Keratinocyte (primary cell): ENCODE measurements around the gene PRPF8. TPM values are rescaled to one million over a fixed set of nuclear protein-coding genes. Genes with fewer than 3 reads are reported as not detected.
"Not testable (repeated sequence)": the region's sequence is repeated elsewhere in the genome, so short reads cannot be mapped to it uniquely, and the experiment has no call there.

Experiments
- DNase-seq: peaks from one replicate; pipeline ENCODE4 v3.0.0-alpha.2; 2011; ENCODE audit warnings: low read depth, missing footprints, low spot score
- FAIRE-seq: peaks from 2 replicates; lab custom pipeline; 2011; peaks lifted over from hg19 to GRCh38; lab: Jason Lieb, UNC
- H2AFZ ChIP-seq: 2 replicates; pipeline ENCODE4 v1.6.0; 2012; ENCODE audit warnings: low read length, control low read depth, inconsistent platforms; ENCODE audit not compliant: control insufficient read depth
- H3K27ac ChIP-seq: 2 replicates; pipeline ENCODE4 v1.5.1; 2011; ENCODE audit warnings: low read length; ENCODE audit not compliant: control insufficient read depth, insufficient read depth
- H3K27me3 ChIP-seq: 3 replicates; pipeline ENCODE4 v1.6.0; 2011; ENCODE audit warnings: low read length; ENCODE audit not compliant: control insufficient read depth, insufficient read depth; ENCODE audit errors: extremely low read depth
- H3K36me3 ChIP-seq, 2 experiments: 2 replicates in 1 of 2; 3 replicates in 1 of 2; pipeline ENCODE4 v1.5.1; 2011; ENCODE audit warnings: low read length in 2 of 2, mild to moderate bottlenecking in 1 of 2; ENCODE audit not compliant: control insufficient read depth in 2 of 2, insufficient read depth in 2 of 2; ENCODE audit errors: extremely low read depth in 1 of 2
- H3K4me1 ChIP-seq: 3 replicates; pipeline ENCODE4 v1.5.1; 2011; ENCODE audit warnings: low read length; ENCODE audit not compliant: control insufficient read depth, insufficient read depth; ENCODE audit errors: extremely low read depth
- H3K4me2 ChIP-seq: 3 replicates; pipeline ENCODE4 v1.6.0; 2011; ENCODE audit warnings: low read depth, low read length; ENCODE audit not compliant: control insufficient read depth, insufficient read depth; ENCODE audit errors: extremely low read depth
- H3K4me3 ChIP-seq, 3 experiments: fragments of 200-600 bp in 1 of 3; sonication (generic) in 1 of 3; 2 replicates in 2 of 3; 3 replicates in 1 of 3; pipeline ENCODE4 v1.5.1; 2011 to 2016; ENCODE audit warnings: low read length in 3 of 3, mild to moderate bottlenecking in 3 of 3, control low read depth in 2 of 3, inconsistent platforms in 1 of 3, low read depth in 1 of 3, mixed read lengths in 1 of 3, mixed run types in 1 of 3, moderate library complexity in 1 of 3; ENCODE audit not compliant: control insufficient read depth in 2 of 3, insufficient read depth in 2 of 3; ENCODE audit errors: extremely low read depth in 1 of 3
- H3K79me2 ChIP-seq: 2 replicates; pipeline ENCODE4 v1.6.0; 2012; ENCODE audit warnings: low read length; ENCODE audit not compliant: control insufficient read depth, insufficient read depth
- H3K9ac ChIP-seq: 3 replicates; pipeline ENCODE4 v1.6.0; 2011; ENCODE audit warnings: low read length; ENCODE audit not compliant: control insufficient read depth, insufficient read depth; ENCODE audit errors: extremely low read depth
- H3K9me1 ChIP-seq: 3 replicates; pipeline ENCODE4 v1.6.0; 2011; ENCODE audit warnings: low read length; ENCODE audit not compliant: control insufficient read depth, insufficient read depth; ENCODE audit errors: extremely low read depth
- H3K9me3 ChIP-seq: 2 replicates; pipeline ENCODE4 v1.5.1; 2012; ENCODE audit warnings: low read depth, low read length; ENCODE audit not compliant: control insufficient read depth
- H4K20me1 ChIP-seq: 3 replicates; pipeline ENCODE4 v1.6.0; 2011; ENCODE audit warnings: low read length; ENCODE audit not compliant: control insufficient read depth, insufficient read depth; ENCODE audit errors: extremely low read depth
- CTCF ChIP-seq, 3 experiments: IDR thresholded peaks in 1 of 3; conservative IDR thresholded peaks in 1 of 3; optimal IDR thresholded peaks in 1 of 3; 2 replicates in 2 of 3; 3 replicates in 1 of 3; pipeline versions ENCODE3 to v1.5.1; 2011; ENCODE audit warnings: low read length in 3 of 3, mild to moderate bottlenecking in 3 of 3, moderate library complexity in 2 of 3, control low read depth in 1 of 3, inconsistent platforms in 1 of 3; ENCODE audit not compliant: insufficient read depth in 2 of 3; ENCODE audit errors: extremely low read depth in 1 of 3
- EZH2 ChIP-seq: IDR thresholded peaks from one replicate; pipeline ENCODE4 v1.6.1; 2012; ENCODE audit warnings: inconsistent platforms, mild to moderate bottlenecking, low read length, moderate library complexity
- dilution Hi-C: fragments of 300-500 bp; cut with MboI; formaldehyde crosslinking; loops from one replicate; pipeline ENCODE4 v1.7.0; 2020; ENCODE audit warnings: low sequenced_read_pairs; ENCODE audit not compliant: extremely low pct_ligation_motif_present
- polyA plus RNA-seq, 5 experiments: library from polyadenylated mRNA; depleted of rRNA in 3 of 5; stranded (reverse) in 3 of 5; stranded (forward) in 1 of 5; unstranded in 1 of 5; fragments of >200 nt; gene quantifications; 1 replicate in 1 of 5; 2 replicates in 3 of 5; 3 replicates in 1 of 5; pipeline versions ENCODE4 v1.2.1 to v1.2.3, GENCODE V29; 2011 to 2012; ENCODE audit warnings: missing spikeins in 2 of 5, low read depth in 1 of 5, low replicate concordance in 1 of 5

PRPF8 gene
- polyA plus RNA-seq, 1 donor (not counting 4 experiments of a cell fraction or from before 2014, with no cell fraction given) = 97.5 TPM

GRCh38 chr17:1673041-1673785 is 11.5 kb downstream of the PRPF8 start:
- Histone ChIP-seq H2AFZ (no peak overlapping the region), H3K79me2 (peaks cover 9% of the 10 kb centered on the region), H3K36me3 (peaks cover 56 to 68% of the 10 kb centered on the region in 2 experiments), H3K9me1 (no peaks in the 10 kb centered on the region), H3K27ac (no peak overlapping the region), H3K4me3 (no peak overlapping the region), H3K27me3 (no peaks in the 10 kb centered on the region), H3K9me3 (no peaks in the 10 kb centered on the region), H4K20me1 (peaks cover 2% of the 10 kb centered on the region), H3K4me2 (no peak overlapping the region), H3K9ac (no peak overlapping the region), H3K4me1 (no peaks in the 10 kb centered on the region)
- dilution Hi-C loops = no loop called here
- TF ChIP-seq CTCF (optimal IDR thresholded peaks at IDR 0.05 in 1 of 3, IDR thresholded peaks at IDR 0.05 in 1 of 3, conservative IDR thresholded peaks at IDR 0.05 in 1 of 3; ENCODE audit: extremely low read depth in 1 of 3, insufficient read depth in 2 of 3, low read length in 3 of 3) (no peak), EZH2 (no peak)
- DNase-seq (no peak), FAIRE-seq (no peak)

GRCh38 chr17:1663934-1664333 is 20.7 kb downstream of the PRPF8 start:
- H3K9me3 ChIP-seq, H3K4me2 ChIP-seq, H2AFZ ChIP-seq, H3K4me1 ChIP-seq, FAIRE-seq, H3K9ac ChIP-seq, H3K4me3 ChIP-seq, dilution Hi-C loops, H4K20me1 ChIP-seq, H3K9me1 ChIP-seq, H3K27ac ChIP-seq, H3K27me3 ChIP-seq, DNase-seq: not testable (repeated sequence)
- Histone ChIP-seq H3K79me2 (peaks cover 13% of the 10 kb centered on the region), H3K36me3 (peaks cover 38 to 54% of the 10 kb centered on the region in 2 experiments)
